VCaP (cell line): ENCODE data around the gene ZSWIM8.
"Not testable (repeated sequence)": the region's sequence is repeated elsewhere in the genome, so short reads cannot be mapped to it uniquely, and the experiment has no call there.

ENCODE experiments used
- H3K27ac ChIP-seq: fragments of 450-650 bp; 2 replicates; pipeline ENCODE4 v1.5.1; 2017
- TF ChIP-seq, protein P1 (sequence below): fragments of 450-650 bp; conservative IDR thresholded peaks from 2 replicates; pipeline ENCODE4 v1.5.1; 2017; ENCODE audit warnings: mild to moderate bottlenecking, moderate library complexity

Gene ZSWIM8

DNA sequence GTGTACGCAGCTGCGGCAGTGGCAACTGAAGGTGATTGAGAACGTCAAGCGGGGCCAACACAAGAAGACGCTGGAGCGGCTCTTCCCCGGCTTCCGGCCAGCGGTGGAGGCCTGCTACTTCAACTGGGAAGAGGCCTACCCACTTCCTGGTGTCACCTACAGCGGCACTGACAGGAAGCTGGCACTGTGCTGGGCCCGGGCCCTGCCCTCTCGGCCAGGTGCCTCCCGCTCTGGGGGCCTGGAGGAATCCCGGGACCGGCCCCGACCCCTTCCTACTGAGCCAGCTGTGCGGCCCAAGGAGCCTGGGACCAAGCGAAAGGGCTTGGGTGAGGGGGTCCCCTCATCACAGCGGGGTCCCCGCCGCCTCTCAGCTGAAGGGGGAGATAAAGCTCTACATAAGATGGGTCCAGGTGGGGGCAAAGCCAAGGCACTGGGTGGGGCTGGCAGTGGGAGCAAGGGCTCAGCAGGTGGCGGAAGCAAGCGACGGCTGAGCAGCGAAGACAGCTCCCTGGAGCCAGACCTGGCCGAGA lies 6.5 kb downstream of the ZSWIM8 start:
- no peak overlapping the region for H3K27ac ChIP-seq
- TF ChIP-seq, protein P1, sequence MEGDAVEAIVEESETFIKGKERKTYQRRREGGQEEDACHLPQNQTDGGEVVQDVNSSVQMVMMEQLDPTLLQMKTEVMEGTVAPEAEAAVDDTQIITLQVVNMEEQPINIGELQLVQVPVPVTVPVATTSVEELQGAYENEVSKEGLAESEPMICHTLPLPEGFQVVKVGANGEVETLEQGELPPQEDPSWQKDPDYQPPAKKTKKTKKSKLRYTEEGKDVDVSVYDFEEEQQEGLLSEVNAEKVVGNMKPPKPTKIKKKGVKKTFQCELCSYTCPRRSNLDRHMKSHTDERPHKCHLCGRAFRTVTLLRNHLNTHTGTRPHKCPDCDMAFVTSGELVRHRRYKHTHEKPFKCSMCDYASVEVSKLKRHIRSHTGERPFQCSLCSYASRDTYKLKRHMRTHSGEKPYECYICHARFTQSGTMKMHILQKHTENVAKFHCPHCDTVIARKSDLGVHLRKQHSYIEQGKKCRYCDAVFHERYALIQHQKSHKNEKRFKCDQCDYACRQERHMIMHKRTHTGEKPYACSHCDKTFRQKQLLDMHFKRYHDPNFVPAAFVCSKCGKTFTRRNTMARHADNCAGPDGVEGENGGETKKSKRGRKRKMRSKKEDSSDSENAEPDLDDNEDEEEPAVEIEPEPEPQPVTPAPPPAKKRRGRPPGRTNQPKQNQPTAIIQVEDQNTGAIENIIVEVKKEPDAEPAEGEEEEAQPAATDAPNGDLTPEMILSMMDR = no peak

DNA sequence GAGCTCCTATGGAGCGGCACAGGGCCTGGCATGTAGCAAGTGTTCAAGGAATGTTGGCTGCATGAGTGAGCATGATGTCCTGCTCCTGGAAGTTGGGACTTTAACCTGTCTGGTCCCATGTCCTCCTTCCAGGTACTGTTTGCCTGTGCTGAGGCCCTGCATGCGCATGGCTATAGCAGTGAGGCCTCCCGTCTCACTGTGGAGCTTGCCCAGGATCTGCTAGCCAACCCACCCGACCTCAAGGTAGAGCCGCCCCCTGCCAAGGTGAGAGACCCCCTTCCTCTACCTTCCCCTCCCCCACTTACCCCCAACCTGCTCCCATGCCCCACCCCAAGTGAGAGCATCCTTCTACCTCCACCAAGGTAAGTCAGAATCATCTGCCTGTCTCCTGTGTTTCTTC lies 8.1 kb downstream of the ZSWIM8 start:
- TF ChIP-seq, protein P1 = no peak
- no peak overlapping the region for H3K27ac ChIP-seq

DNA sequence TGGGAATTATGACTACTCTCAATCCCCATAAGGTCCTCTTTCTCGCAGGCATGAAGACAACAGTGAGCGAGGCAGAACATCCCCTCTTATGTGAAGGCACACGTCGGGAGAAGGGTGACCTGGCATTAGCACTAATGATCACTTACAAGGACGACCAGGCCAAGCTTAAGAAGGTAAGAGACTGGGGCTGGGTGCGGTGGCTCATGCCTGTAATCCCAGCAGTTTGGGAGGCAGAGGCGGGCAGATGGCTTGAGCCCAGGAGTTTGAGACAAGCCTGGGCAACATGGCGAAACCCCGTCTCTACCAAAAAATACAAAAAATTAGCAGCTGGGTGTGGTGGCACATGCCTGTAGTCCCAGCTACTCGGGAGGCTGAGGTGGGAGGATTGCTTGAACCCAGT lies 10.1 kb downstream of the ZSWIM8 start:
- H3K27ac ChIP-seq = not testable (repeated sequence)

DNA sequence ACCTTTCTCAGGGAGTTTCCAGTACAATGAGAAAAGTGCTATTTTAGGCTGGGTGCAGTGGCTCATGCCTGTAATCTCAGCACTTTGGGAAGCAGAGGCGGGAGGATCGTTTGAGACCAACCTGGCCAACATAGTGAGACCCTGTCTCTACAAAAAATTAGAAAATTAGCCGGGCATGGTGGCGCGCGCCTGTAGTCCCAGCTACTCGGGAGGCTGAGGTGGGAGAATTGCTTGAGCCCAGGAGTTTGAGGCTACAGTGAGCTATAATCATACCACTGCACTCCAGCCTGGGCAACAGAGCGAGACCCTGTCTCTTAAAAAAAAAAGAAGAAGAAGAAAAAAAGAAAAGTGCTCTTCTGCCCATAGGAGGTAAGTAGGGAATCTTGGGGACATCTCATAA lies 10.6 kb downstream of the ZSWIM8 start:
- H3K27ac ChIP-seq = not testable (repeated sequence)

DNA sequence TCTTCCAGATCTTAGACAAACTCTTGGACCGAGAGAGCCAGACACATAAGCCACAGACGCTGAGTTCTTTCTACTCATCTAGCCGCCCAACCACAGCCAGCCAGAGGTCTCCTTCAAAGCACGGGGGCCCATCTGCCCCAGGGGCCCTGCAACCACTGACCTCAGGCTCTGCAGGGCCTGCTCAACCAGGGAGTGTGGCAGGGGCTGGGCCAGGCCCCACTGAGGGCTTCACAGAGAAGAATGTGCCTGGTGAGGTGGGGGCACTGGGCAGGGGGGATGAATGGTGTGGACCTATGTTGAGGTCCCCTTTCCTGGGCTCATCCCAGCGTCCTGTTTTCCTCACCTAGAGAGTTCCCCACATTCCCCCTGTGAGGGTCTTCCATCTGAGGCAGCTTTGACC lies 11.4 kb downstream of the ZSWIM8 start:
- no peak overlapping the region for H3K27ac ChIP-seq
- TF ChIP-seq, protein P1 = no peak

DNA sequence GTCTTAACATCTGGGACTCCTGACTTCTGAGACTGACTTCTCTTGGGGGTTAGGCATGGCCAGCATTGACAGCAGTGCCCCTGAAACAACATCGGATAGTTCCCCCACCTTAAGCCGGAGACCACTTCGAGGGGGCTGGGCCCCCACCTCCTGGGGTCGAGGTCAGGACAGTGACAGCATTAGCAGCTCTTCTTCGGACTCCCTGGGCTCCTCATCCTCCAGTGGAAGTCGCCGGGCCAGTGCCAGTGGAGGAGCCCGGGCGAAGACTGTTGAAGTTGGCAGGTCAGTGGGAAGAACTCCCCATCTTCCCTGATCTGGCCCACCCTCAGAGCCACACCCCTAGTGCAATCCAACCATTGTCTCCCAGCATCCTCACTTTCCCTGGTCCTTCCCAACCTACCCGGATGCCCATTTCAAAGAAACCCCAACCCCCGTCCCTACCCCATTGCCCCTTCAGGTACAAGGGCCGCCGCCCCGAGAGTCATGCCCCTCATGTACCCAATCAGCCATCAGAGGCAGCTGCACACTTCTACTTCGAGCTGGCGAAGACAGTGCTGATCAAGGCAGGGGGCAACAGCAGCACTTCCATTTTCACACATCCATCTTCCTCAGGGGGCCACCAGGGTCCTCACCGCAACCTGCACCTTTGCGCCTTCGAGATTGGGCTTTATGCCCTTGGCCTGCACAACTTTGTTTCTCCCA lies 12.1 kb downstream of the ZSWIM8 start:
- no peak overlapping the region for H3K27ac ChIP-seq
- TF ChIP-seq, protein P1 = no peak

DNA sequence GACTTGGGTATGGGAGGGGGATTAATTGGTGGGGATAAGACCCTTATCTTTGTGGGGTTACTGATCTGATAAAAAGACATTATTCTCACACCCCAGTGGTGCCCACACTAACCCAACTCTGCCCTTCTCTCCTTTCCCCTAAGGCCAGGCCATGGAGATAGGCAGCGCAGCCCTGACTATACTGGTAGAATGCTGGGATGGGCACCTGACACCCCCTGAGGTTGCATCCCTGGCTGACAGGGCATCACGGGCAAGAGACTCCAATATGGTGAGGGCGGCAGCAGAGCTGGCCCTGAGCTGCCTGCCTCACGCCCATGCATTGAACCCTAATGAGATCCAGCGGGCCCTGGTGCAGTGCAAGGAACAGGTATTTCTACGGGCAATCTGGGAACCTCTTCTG lies 12.7 kb downstream of the ZSWIM8 start:
- TF ChIP-seq, protein P1 = no peak
- H3K27ac ChIP-seq = no peak overlapping the region

DNA sequence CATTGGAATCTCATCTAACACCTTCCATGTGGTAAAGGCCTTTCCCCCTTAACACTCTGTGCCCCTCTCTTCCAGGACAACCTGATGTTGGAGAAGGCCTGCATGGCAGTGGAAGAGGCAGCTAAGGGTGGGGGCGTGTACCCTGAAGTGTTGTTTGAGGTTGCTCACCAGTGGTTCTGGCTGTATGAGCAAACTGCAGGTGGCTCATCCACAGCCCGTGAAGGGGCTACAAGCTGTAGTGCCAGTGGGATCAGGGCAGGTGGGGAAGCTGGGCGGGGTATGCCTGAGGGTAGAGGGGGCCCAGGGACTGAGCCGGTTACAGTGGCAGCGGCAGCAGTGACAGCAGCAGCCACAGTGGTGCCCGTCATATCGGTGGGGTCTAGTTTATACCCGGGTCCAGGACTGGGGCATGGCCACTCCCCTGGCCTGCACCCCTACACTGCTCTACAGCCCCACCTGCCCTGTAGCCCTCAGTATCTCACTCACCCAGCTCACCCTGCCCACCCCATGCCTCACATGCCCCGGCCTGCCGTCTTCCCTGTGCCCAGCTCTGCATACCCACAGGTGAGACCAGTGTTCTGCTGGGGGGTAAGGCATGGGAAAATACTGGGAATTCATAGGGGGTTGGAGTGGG lies 13.6 kb downstream of the ZSWIM8 start:
- H3K27ac ChIP-seq = no peak overlapping the region
- TF ChIP-seq, protein P1 = no peak
